AG08395 (cell line): Measurements from ENCODE around the gene HOXB8.

Experiments used
- DNase-seq: peaks from one replicate; pipeline ENCODE4 v3.0.0; 2012; ENCODE audit warnings: mixed read lengths, low spot score

Gene HOXB8

DNA sequence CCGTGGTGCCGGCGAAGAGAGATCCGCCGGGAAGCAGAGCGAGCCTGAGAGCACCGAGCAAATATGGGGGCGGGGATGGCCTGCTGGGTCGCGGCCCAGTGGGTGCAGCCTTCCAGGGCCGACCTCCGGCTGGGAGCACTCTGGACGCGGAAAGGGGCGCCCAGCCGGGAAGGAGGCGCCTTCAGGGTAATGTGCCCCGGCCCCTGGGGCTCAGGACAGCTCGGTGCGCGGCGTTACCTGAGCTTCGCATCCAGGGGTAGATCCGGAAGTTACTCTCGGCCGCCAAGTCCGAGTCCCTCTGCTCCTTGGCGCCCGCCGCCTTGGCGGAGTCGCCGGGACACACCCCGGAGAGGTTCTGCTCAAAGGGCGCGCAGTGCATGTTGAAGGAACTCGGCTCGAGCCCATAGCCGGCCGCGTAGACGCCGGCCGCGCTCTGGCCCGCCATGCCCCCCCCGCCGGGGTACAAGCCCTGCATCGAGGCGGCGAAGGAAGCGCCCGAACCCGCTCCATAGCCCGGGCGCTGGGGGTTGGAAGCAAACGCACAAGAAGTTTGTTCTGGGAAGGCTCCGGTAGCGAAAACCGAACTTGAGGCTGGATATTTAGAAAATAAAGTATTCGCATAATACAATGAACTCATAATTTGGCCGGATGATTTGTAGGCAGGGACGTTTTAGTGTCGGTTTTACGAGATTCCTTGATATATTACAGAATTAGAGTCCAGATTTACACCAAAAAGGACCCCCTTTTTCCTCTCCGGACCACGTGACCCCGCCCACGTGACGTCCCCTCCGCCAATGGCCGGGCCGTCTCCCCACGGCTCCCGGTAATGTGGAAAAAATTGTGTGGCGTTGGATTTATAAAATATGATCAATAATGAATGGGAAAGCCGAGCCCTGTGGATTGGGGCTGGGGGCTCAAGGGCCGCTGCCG, 4.5 kb downstream of the HOXB8 start, which contains the start of gene HOXB7:
TSS of gene HOXB7 (minus strand) at position 736 of the 930 bp plus-strand sequence. CDS start at position 637, 99 bp downstream.
- peak; percentile 83 for DNase-seq

DNA sequence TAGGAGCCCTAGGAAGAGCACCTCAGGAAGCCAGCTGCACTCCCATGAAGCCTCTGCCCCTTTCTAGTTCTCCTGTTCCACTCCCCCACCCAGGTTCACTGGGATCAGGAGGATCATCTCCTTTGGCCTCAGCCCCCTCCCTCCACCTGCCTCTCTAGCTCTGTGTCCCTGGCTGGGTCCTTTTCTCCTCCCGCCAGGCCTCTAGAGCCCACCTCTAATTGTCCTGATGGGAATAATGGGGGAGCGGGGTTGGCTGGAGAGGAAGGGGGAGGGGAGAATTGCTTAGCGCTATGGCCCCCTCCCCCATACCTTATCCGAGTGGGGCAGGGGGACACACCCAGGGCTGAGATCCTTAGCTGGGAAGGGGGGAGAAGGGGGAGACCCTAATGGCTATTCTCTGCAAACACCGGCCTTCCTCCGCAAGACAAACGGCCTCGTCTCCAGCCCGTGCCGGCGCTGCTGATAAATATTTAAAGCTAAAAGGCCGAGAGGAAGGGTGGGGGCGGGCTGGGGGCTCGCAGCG, 5.3 kb downstream of the HOXB8 start:
- DNase-seq = no peak

GRCh38 chr17:48609033-48609432, 6.1 kb downstream of the HOXB8 start:
- DNase-seq = no peak

DNA sequence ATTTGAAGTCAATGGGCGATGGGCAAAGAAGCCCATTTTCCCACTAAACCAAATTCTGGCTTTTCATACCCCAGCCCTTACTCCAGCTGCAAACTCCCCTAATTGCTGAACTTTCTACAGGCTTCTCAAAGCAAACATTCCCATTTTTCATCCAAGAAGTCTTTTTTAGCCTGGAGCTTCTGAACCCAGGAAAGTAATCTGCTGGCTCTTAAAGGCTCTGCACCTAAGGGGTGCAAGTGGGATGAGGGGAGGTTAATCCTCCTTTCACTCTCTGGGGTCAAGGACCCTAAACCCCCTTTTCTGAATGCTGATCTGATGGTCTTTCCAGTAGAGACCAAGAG, 6.6 kb downstream of the HOXB8 start:
- DNase-seq = no peak

DNA sequence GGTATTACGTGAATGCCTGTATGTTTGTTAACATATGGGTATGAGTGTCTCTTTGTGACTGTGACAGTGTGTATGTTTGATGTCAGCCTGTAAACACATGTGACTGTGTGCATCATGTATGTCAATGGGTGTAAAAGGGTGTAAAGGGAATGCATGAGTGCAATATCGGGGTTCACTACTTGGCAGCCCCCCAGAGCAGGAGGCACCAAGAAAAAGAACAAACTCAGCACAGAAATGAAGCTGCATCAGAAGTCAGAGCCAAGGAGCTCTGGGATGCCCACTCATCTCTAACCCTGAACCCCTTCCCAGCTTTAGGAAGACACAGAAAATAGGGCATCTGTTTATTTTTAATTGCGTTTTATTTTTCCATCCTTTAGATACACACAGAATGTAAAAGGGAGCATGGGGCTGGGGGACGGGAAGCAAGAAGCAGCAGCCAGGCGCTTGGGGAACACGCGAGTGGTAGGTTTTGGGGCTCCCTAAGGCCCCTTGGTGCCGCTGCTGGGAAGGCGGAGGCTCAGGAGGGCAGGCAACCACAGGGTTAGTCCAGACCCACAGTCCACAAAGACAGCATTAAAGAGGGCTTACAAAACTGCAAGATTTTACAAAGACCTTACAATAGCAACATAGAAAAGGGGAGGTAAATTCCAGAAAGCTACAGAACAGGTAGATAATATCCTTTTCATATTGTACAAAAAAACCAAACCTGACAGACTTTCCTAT, 8.0 kb downstream of the HOXB8 start:
- DNase-seq = no peak

DNA sequence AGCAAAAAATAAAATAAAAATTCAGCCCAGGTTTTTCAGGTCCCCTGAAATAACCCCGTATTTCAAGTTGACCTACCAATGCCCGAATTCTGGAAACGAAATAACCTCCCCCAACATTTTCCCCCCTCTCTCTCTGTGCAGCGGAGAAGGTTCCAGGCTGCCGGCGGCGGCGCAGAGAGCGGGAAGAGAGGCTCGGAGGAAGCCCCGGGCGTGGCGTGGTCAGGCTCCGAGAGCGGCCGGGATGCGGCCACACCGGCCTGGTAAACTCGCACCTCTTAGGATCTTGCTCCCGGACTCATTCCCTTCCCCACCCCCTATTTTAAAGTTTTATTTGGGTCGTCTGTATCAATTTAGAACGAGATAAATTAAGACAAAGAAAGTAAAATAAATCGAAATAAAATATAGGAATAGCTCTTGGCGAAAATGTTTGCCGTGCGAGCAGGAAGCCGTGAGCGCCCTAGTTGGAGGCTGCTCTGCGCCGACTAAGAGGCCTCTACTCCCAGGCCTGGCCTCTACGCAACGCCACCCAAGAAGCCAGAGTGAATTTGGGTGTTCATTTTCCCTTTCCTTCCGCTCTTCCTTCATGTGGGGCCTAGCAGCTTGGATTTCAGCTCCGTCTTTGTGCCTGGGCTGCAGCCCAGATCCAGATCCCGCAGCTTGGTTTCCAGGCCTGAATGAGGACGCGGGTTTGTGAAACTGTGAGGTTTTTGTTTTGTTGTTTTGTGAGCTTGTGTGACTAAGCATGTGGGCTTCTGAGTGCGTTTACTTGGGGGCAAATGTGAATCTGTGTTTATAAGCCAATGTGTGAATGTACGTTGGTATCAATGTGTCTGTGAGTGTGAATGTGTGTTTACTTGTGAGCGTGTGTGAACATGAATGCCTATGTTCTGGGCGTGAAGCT, 8.9 kb downstream of the HOXB8 start:
- no peak for DNase-seq

DNA sequence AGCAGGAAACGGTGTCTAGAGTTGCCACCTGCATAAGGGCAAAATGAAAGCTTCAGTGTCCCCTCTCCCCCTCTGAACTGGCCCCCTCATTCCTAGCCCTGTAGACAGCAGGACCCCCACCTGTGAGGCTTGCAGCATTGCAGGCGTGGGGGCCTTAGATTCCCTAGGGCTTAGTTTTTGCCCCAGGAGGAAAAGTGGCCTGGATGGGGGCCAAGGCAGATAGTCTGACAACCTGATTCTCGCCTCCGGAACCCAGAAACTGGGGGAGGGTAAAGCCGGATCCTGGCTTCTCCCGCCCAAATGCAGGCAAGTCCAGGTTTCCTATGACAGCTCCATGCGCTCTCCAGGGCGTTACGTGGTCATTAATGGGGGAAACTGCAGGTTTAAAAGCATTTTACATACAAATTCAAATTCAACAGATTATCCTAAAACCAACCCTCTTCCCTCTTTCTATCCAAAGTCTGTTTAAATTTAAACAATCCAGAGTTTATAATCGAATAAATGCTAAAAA, 9.6 kb downstream of the HOXB8 start:
- no peak for DNase-seq

DNA sequence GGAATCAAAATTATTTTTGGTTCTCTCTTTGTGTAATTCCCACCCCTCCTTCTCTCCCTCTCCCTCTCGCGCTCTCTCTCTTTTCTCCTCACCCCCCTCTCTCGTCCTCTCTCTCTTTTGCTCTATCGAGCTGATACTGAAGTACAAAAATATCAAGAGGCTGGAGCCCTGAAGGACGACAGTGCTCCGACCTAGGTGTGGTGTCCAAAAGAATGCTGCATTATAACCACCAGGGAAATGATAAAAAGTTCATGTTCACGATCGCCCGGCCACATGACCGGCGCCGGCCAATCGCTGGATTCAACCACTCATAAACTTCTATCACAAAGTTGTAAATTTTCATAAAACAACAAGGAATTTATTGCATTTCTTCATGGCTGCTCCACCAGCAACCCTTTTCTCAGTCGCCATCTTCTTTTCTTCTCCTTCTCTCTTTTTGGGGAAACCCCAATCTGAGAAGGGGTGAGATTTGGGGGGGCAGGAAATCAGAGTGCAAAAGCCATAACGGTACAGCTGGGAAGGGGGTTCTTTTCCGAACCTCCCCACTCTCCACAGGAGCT, 10.2 kb downstream of the HOXB8 start, which contains the start of gene HOXB6:
TSS of gene HOXB6 (minus strand) at position 217 of the 560 bp plus-strand sequence. CDS start 6,836 bp downstream, outside the sequence.
- no peak for DNase-seq

GRCh38 chr17:48603959-48604769, 10.9 kb downstream of the HOXB8 start:
- DNase-seq = no peak

DNA sequence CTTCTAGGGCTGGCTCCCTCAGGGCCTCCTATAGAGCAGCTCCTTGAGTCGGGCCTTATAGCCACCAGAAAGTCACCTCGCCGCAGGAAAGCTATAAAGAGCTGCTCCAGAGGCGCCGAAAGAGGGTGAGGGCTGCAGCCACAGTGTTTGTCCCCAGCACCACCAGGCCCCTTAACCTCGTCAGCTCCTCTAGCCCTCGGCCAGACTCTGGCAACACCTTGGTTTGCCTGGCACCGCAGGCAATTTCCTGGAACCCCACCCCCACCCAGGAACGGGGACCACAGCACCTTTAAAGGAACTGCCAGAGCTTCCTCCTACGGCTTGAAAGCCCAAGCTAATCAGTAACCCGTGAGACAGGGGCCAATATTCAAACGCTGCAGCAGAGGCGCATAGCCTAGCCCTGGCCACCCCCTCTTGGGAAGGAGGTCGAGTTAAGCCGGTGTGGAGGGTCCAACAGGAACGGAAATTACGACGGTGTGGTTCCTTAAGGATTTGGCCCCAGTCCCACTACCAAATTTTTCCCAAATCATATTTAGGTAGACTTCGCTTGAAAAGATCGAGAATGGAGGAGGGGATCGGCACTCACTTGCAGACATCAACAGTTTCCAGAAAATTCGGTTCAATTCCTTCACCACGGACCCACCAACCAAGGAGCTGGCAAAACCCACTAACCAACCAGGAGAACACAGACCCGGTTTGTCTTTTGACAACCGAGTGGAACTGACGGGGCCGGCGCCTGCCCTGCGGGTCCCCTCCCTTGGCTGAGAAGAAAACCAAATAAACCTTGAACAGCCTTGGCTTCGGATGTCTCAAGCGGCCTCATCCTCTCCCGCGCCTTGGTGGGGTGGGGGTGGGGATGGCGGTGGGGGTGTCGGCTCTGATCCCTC, 13.3 kb downstream of the HOXB8 start:
- DNase-seq = no peak

DNA sequence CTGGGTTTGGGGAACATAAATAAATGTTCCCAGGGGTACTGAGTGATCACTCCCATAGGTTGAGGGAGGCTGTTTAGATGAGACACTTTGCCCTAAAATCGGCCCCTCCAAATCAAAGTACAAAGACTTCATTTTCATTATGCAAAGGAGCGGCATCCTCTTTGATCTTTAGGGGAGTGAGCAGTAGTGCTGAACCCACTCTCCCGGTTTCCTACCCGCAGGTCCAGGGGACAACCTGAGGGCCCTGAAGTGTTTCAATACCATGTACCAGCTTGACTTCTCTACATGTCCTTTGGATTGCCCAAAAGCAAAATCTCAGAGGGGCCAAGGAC, 13.9 kb downstream of the HOXB8 start:
- no peak for DNase-seq

- no peak for DNase-seq
Measured at GRCh38 chr17:48600244-48601098, 14.6 kb downstream of the HOXB8 start.

- DNase-seq = no peak
Measured at GRCh38 chr17:48599354-48599753, 15.7 kb downstream of the HOXB8 start.

DNA sequence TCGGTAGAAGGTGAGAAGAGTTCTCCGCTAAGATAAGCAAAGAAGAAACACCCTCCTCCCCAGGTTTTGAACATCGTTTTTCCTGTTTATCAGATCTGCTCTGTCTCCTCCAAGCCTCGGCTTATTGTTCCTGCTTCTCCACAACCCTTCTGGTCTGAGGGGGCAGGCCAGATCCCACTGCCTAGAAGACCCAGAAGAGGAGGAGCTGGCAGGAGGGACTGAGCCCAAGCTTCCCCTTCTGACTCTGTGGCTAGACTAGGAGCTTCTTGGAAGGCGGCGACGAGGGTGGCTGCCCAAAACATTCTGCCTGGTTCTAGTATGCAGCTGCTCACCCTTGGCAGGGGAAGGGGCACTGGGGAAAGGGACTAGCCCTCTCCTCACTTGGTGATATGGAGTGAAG, 16.4 kb downstream of the HOXB8 start:
- no peak for DNase-seq

DNA sequence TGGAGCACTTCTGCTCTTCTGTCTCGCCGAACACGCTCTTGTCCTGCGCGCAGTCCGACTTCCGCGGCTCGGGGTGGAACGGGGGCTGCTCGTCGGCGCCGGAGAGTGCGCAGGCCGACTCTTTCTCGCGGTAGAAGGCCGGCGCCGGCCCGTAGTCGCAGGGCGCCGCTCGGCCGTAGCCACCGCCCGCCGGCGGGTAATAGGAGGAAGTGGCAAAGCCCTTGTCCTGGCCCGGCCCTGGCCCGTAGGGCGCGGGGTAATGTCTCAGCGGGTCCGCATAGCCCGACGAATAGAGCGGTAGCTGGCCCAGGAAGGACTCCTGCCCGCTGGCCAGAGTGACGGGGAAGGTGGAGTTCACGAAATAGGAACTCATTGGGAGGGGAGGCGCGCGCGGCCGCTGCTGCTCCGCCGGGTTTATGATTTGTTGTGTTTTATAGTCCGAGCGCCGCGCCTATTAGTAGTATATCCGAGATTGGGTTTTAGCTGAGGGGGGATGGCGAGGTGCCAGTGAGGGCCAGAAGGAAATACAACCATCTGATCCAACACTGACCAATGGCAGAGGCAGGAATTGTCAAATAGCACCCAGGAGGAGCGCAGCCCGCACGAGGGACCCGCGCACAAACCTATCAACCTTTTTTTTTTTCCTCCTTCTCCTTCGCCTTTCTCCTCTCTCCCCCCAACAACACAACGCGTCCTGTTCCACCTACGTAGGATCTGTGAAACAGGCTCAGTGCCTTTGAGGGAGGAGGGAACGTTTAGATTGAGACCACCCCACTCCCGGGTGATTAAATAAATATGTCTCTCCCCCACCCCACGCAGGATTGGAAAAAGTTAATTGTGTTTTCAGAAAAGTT, 17.1 kb downstream of the HOXB8 start:
- peak; percentile 77 for DNase-seq

GRCh38 chr17:48597528-48597777, 17.6 kb downstream of the HOXB8 start:
- no peak for DNase-seq

GRCh38 chr17:48596735-48597527, 18.2 kb downstream of the HOXB8 start:
- DNase-seq = peak; percentile 64
